DOHH2 (cell line): Measurements from ENCODE around the gene EPB41L3.

Experiments used
- H3F3A ChIP-seq: fragments of 200-600 bp; sonication (generic), shearing (Covaris generic); 2 replicates; pipeline ENCODE4 v1.6.0; 2016; ENCODE audit warnings: antibody characterized with exemption, mild to moderate bottlenecking; ENCODE audit not compliant: control insufficient read depth, insufficient read depth
- H3K27ac ChIP-seq: fragments of 200-600 bp; sonication (generic); 2 replicates; pipeline ENCODE4 v1.5.1; 2014; ENCODE audit warnings: low read depth, mild to moderate bottlenecking, low read length, moderate library complexity
- H3K27me3 ChIP-seq: fragments of 200-600 bp; sonication (generic); 2 replicates; pipeline ENCODE4 v1.6.1; 2014; ENCODE audit warnings: mild to moderate bottlenecking, low read length, mixed read lengths; ENCODE audit not compliant: control insufficient read depth
- H3K36me3 ChIP-seq: fragments of 200-600 bp; sonication (generic); 2 replicates; pipeline ENCODE4 v1.6.1; 2014; ENCODE audit warnings: mild to moderate bottlenecking, low read length, moderate library complexity, mixed read lengths; ENCODE audit not compliant: control insufficient read depth
- H3K4me1 ChIP-seq: fragments of 200-600 bp; sonication (generic); 2 replicates; pipeline ENCODE4 v1.6.1; 2014; ENCODE audit warnings: mild to moderate bottlenecking, low read length, mixed read lengths; ENCODE audit not compliant: control insufficient read depth
- H3K4me2 ChIP-seq: fragments of 200-600 bp; sonication (generic); 2 replicates; pipeline ENCODE4 v1.6.0; 2014; ENCODE audit warnings: mild to moderate bottlenecking, low read length, moderate library complexity
- H3K4me3 ChIP-seq: fragments of 200-600 bp; sonication (generic); 2 replicates; pipeline ENCODE4 v1.5.1; 2014; ENCODE audit warnings: mild to moderate bottlenecking, low read length, mixed read lengths
- H3K79me2 ChIP-seq: fragments of 200-600 bp; sonication (generic); 2 replicates; pipeline ENCODE4 v1.6.1; 2014; ENCODE audit warnings: mild to moderate bottlenecking, low read length, mixed read lengths; ENCODE audit not compliant: control insufficient read depth
- H3K9me2 ChIP-seq: fragments of 200-600 bp; sonication (generic); replicated peaks from 2 replicates; pipeline ENCODE4 v1.6.1; 2014; ENCODE audit warnings: mild to moderate bottlenecking, low read length, mixed read lengths; ENCODE audit not compliant: control insufficient read depth
- H3K9me3 ChIP-seq: fragments of 200-600 bp; sonication (generic); 2 replicates; pipeline ENCODE4 v1.6.1; 2014; ENCODE audit warnings: antibody characterized with exemption, low read length, mixed read lengths; ENCODE audit not compliant: control insufficient read depth, insufficient read depth
- H4K20me1 ChIP-seq: fragments of 200-600 bp; sonication (generic); 2 replicates; pipeline ENCODE4 v1.6.0; 2014; ENCODE audit warnings: low read depth, mild to moderate bottlenecking, antibody characterized with exemption, low read length, moderate library complexity; ENCODE audit not compliant: control insufficient read depth, insufficient read depth
- EZH2phosphoT487 ChIP-seq: fragments of 200-600 bp; sonication (generic); IDR thresholded peaks from 2 replicates; pipeline ENCODE4 v1.6.1; 2017; ENCODE audit warnings: borderline replicate concordance, mild to moderate bottlenecking, antibody characterized with exemption, low read length, moderate library complexity, mixed read lengths
- TF ChIP-seq, protein P1 (sequence below): fragments of 200-600 bp; sonication (generic); IDR thresholded peaks from one replicate; pipeline ENCODE4 v1.5.1; 2014; ENCODE audit warnings: antibody characterized with exemption, mild to moderate bottlenecking, low read depth, low read length; ENCODE audit not compliant: poor library complexity, severe bottlenecking

The EPB41L3 gene

DNA sequence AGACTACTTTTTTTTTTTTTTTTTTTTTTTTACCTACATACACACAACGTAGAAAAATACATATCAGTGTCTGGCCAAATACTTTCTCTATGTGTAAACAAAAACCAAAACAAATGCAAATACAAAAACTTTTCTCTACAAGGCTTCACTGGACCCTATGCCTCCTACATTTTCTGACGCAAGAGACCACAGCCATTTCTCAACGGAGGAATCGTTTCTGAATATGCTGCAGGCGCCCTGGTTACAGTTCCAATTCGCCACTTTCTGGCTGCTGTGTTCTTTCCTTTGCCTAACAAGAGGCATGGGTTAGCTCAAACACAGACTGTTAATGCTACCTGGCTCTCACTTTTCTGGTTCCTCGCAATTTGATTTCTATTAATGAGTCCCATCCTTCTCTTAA lies 96.4 kb downstream of the EPB41L3 start:
- H3K27ac ChIP-seq: no peak overlapping the region
- no peaks in the 10 kb centered on the region for H3K36me3 ChIP-seq
- no peaks in the 10 kb centered on the region for H3K27me3 ChIP-seq
- H3K9me3 ChIP-seq: no peaks in the 10 kb centered on the region
- H3K4me1 ChIP-seq: peaks cover 8% of the 10 kb centered on the region
- H3K4me3 ChIP-seq: no peak overlapping the region
- no peak for TF ChIP-seq EZH2phosphoT487
- TF ChIP-seq, protein P1, sequence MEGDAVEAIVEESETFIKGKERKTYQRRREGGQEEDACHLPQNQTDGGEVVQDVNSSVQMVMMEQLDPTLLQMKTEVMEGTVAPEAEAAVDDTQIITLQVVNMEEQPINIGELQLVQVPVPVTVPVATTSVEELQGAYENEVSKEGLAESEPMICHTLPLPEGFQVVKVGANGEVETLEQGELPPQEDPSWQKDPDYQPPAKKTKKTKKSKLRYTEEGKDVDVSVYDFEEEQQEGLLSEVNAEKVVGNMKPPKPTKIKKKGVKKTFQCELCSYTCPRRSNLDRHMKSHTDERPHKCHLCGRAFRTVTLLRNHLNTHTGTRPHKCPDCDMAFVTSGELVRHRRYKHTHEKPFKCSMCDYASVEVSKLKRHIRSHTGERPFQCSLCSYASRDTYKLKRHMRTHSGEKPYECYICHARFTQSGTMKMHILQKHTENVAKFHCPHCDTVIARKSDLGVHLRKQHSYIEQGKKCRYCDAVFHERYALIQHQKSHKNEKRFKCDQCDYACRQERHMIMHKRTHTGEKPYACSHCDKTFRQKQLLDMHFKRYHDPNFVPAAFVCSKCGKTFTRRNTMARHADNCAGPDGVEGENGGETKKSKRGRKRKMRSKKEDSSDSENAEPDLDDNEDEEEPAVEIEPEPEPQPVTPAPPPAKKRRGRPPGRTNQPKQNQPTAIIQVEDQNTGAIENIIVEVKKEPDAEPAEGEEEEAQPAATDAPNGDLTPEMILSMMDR: no peak
- no peaks in the 10 kb centered on the region for H3F3A ChIP-seq
- H4K20me1 ChIP-seq: no peaks in the 10 kb centered on the region
- H3K4me2 ChIP-seq: no peak overlapping the region
- H3K79me2 ChIP-seq: no peaks in the 10 kb centered on the region
- no peaks in the 10 kb centered on the region; the same call in 1 of the 2 replicates for H3K9me2 ChIP-seq

DNA sequence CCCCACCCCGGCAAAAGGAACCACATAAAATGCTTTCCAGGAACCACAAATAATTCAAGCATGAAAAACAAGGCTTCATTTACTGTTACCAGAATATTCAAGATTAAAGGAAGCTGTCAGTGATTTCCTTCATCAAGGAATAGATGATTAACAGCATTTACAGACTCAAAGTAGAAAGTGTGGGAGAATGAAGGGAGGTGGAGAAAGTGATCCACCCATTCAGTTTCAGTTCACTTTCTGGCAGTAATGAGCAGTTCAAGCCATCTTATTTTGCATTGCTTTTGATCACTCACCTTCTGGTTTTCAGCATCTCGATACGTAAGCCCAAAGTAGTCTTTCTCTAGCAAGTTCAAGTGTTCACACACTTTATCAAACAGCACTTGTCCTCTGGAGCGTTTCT lies 99.0 kb downstream of the EPB41L3 start:
- TF ChIP-seq, protein P1: no peak
- H3K79me2 ChIP-seq: no peaks in the 10 kb centered on the region
- H3K27ac ChIP-seq: no peak overlapping the region

DNA sequence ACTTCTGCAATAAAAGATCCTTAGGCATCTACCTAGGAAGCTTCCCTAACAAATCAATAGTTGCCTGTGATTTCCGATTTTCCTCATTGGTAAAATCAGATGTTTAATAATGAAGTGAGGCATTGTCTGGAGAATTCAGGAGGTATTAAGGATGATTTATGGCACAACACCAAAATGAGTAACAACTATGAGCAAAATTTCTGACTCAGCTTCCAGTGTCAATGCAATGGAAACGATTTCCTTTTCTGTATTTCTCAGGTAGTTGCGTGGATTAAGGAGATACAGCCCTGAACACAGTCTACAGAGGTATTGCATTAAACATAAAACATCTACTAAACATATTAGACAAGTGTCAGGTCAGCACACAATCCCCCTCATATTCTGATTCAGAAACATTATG lies 99.5 kb downstream of the EPB41L3 start:
- no peaks in the 10 kb centered on the region; the same call in 1 of the 2 replicates for H3K9me2 ChIP-seq
- H3K4me1 ChIP-seq: peaks cover 26% of the 10 kb centered on the region
- H3K4me3 ChIP-seq: no peak overlapping the region
- H3F3A ChIP-seq: no peaks in the 10 kb centered on the region
- H3K9me3 ChIP-seq: no peaks in the 10 kb centered on the region
- no peak for TF ChIP-seq EZH2phosphoT487
- TF ChIP-seq, protein P1: no peak
- no peak overlapping the region for H3K27ac ChIP-seq
- no peaks in the 10 kb centered on the region for H3K36me3 ChIP-seq
- no peaks in the 10 kb centered on the region for H3K79me2 ChIP-seq
- H4K20me1 ChIP-seq: no peaks in the 10 kb centered on the region
- H3K4me2 ChIP-seq: no peak overlapping the region
- no peaks in the 10 kb centered on the region for H3K27me3 ChIP-seq

More for the DNA sequence above, 99.0 kb downstream of the EPB41L3 start:
- Histone ChIP-seq H3K27me3 (no peaks in the 10 kb centered on the region), H3K36me3 (no peaks in the 10 kb centered on the region), H3K4me1 (peaks cover 20% of the 10 kb centered on the region), H3K4me2 (no peak overlapping the region), H3K9me3 (no peaks in the 10 kb centered on the region), H3F3A (no peaks in the 10 kb centered on the region), H3K4me3 (no peak overlapping the region), H4K20me1 (no peaks in the 10 kb centered on the region), H3K9me2 (no peaks in the 10 kb centered on the region; the same call in 1 of the 2 replicates)
